IMR-90 (cell line): Measurements from ENCODE around the gene CACNA1G. TPM values are rescaled to one million over a fixed set of nuclear protein-coding genes. Genes with fewer than 3 reads are reported as not detected.

Experiments
- ATAC-seq: fragments of 200-7000 bp; cut with Tn5 transposase; 2 replicates; pipeline ENCODE4 v1.9.1; 2020; ENCODE audit warnings: low read depth, mild to moderate bottlenecking, moderate library complexity
- BruUV-seq: library from RNA; stranded (reverse); fragments of 400-500 nt; replicated peaks from 2 replicates; lab custom pipeline; 2021; lab: Mats Ljungman, UMichigan
- CTCF ChIA-PET: fragments of 300-600 bp; formaldehyde crosslinking; extraction: SDS; loops from one replicate; lab custom pipeline; 2021; ENCODE audit warnings: antibody characterized with exemption; lab: Yijun Ruan, JAX
- POLR2A ChIA-PET: fragments of 300-600 bp; sonication (Branson Sonifier 250); formaldehyde crosslinking; loops from one replicate; lab custom pipeline; 2022; ENCODE audit warnings: antibody characterized with exemption; ENCODE audit not compliant: unreplicated experiment; lab: Charles Lee
- DNase-seq: peaks from one replicate; pipeline ENCODE4 v3.0.0; 2013
- H2AFZ ChIP-seq: replicated peaks from 2 replicates; pipeline ENCODE3; 2013; ENCODE audit warnings: low read length, mild to moderate bottlenecking; ENCODE audit not compliant: poor library complexity
- H2AK5ac ChIP-seq: 2 replicates; pipeline ENCODE4 v1.6.1; 2013; ENCODE audit warnings: low read depth, low read length, inconsistent platforms
- H2AK9ac ChIP-seq: replicated peaks from 2 replicates; pipeline ENCODE3; 2013; ENCODE audit warnings: mild to moderate bottlenecking, low read depth, low read length, moderate library complexity; ENCODE audit not compliant: poor library complexity
- H2BK120ac ChIP-seq: 2 replicates; pipeline ENCODE4 v1.6.1; 2013; ENCODE audit warnings: low read depth, low read length, inconsistent platforms
- H2BK15ac ChIP-seq: 3 replicates; pipeline ENCODE4 v1.6.1; 2013; ENCODE audit warnings: low read depth, low read length, inconsistent platforms
- H2BK20ac ChIP-seq: 2 replicates; pipeline ENCODE4 v1.6.1; 2013; ENCODE audit warnings: low read depth, mild to moderate bottlenecking, inconsistent platforms, low read length, moderate library complexity
- H2BK5ac ChIP-seq: 2 replicates; pipeline ENCODE4 v1.6.1; 2013; ENCODE audit warnings: mild to moderate bottlenecking, low read depth, low read length, inconsistent platforms; ENCODE audit not compliant: poor library complexity, severe bottlenecking
- H3K14ac ChIP-seq: replicated peaks from 2 replicates; pipeline ENCODE4 v1.6.1; 2013; ENCODE audit warnings: low read depth, low read length, inconsistent platforms
- H3K18ac ChIP-seq: 2 replicates; pipeline ENCODE4 v1.6.1; 2013; ENCODE audit warnings: low read depth, low read length, control low read depth
- H3K23ac ChIP-seq: 2 replicates; pipeline ENCODE4 v1.6.1; 2013; ENCODE audit warnings: low read depth, low read length, inconsistent platforms
- H3K27ac ChIP-seq: 2 replicates; pipeline ENCODE4 v1.5.1; 2013; ENCODE audit warnings: mild to moderate bottlenecking, control low read depth, low read length; ENCODE audit not compliant: insufficient read depth
- H3K27me3 ChIP-seq: 2 replicates; pipeline ENCODE4 v1.6.1; 2013; ENCODE audit warnings: low read length; ENCODE audit not compliant: control insufficient read depth, insufficient read depth
- H3K36me3 ChIP-seq: 2 replicates; pipeline ENCODE4 v1.6.1; 2013; ENCODE audit warnings: low read length, mixed read lengths; ENCODE audit not compliant: control insufficient read depth, insufficient read depth
- H3K4ac ChIP-seq: 2 replicates; pipeline ENCODE4 v1.6.1; 2013; ENCODE audit warnings: low read depth, low read length, inconsistent platforms
- H3K4me1 ChIP-seq: 2 replicates; pipeline ENCODE4 v1.6.1; 2013; ENCODE audit warnings: low read length, mixed read lengths; ENCODE audit not compliant: control insufficient read depth, insufficient read depth
- H3K4me2 ChIP-seq: 2 replicates; pipeline ENCODE4 v1.6.1; 2013; ENCODE audit warnings: low read depth, mild to moderate bottlenecking, control low read depth, low read length, moderate library complexity
- H3K4me3 ChIP-seq: 2 replicates; pipeline ENCODE4 v1.5.1; 2013; ENCODE audit warnings: low read depth, mild to moderate bottlenecking, control low read depth, low read length, moderate library complexity; ENCODE audit not compliant: insufficient read depth
- H3K56ac ChIP-seq: 2 replicates; pipeline ENCODE4 v1.6.1; 2013; ENCODE audit warnings: low read length, inconsistent platforms; ENCODE audit not compliant: insufficient read depth; ENCODE audit errors: extremely low read depth
- H3K79me1 ChIP-seq, 2 experiments: 2 replicates each; pipeline ENCODE4 v1.6.1; 2013; ENCODE audit warnings: low read length in 2 of 2, inconsistent platforms in 1 of 2, low read depth in 1 of 2
- H3K9ac ChIP-seq: 2 replicates; pipeline ENCODE4 v1.6.1; 2013; ENCODE audit warnings: low read depth, low read length, control low read depth
- H3K9me1 ChIP-seq: 2 replicates; pipeline ENCODE4 v1.6.1; 2013; ENCODE audit warnings: low read length, inconsistent platforms; ENCODE audit not compliant: insufficient read depth
- H3K9me3 ChIP-seq: 2 replicates; pipeline ENCODE4 v1.6.1; 2013; ENCODE audit warnings: low read length; ENCODE audit not compliant: control insufficient read depth, insufficient read depth
- H4K20me1 ChIP-seq: 2 replicates; pipeline ENCODE4 v1.6.1; 2013; ENCODE audit warnings: low read length, inconsistent platforms; ENCODE audit not compliant: insufficient read depth
- H4K5ac ChIP-seq: 2 replicates; pipeline ENCODE4 v1.6.1; 2013; ENCODE audit warnings: mild to moderate bottlenecking, low read depth, low read length, control low read depth
- H4K8ac ChIP-seq, 2 experiments: 2 replicates each; pipeline ENCODE4 v1.6.1; 2013; ENCODE audit warnings: low read depth in 2 of 2, low read length in 2 of 2, control low read depth in 1 of 2, inconsistent platforms in 1 of 2
- H4K91ac ChIP-seq: 2 replicates; pipeline ENCODE4 v1.6.1; 2013; ENCODE audit warnings: low read depth, low read length, inconsistent platforms; ENCODE audit not compliant: insufficient read depth
- MXI1 ChIP-seq: IDR thresholded peaks from 2 replicates; pipeline ENCODE4 v1.6.1; 2012; ENCODE audit warnings: low read depth, mild to moderate bottlenecking, low read length, moderate library complexity, borderline replicate concordance
- NFE2L2 ChIP-seq: fragments of 150-350 bp; IDR thresholded peaks from 2 replicates; pipeline ENCODE4 v1.6.1; 2016; ENCODE audit warnings: low read depth, mild to moderate bottlenecking, low read length
- RAD21 ChIP-seq: IDR thresholded peaks from 2 replicates; pipeline ENCODE4 v1.6.1; 2012; ENCODE audit warnings: low read length, improper control_type of control experiment
- RCOR1 ChIP-seq: IDR thresholded peaks from 2 replicates; pipeline ENCODE4 v1.6.1; 2012; ENCODE audit warnings: mild to moderate bottlenecking, low read length, improper control_type of control experiment; ENCODE audit not compliant: insufficient replicate concordance
- RFX5 ChIP-seq: IDR thresholded peaks from 2 replicates; pipeline ENCODE4 v1.8.0; 2012; ENCODE audit warnings: low read depth, mild to moderate bottlenecking, low read length, moderate library complexity
- USF2 ChIP-seq: fragments of 150-350 bp; IDR thresholded peaks from 2 replicates; pipeline ENCODE4 v1.6.1; 2017; ENCODE audit warnings: mild to moderate bottlenecking, antibody characterized with exemption, low read length, low read depth
- WGBS, 2 experiments: methylation state at CpG; one replicate each; pipeline versions ENCODE4 v1.1.5 to v1.1.7; 2013; ENCODE audit warnings: missing lambda C conversion rate in 2 of 2; ENCODE audit not compliant: insufficient read length in 1 of 2; ENCODE audit errors: extremely low coverage in 2 of 2; 5-methylcytosine and 5-hydroxymethylcytosine counted together
- dilution Hi-C: fragments of 300-500 bp; cut with HindIII; formaldehyde crosslinking; loops from one replicate; pipeline ENCODE4 v1.14.3; 2018; ENCODE audit warnings: low sequenced_read_pairs; ENCODE audit not compliant: unreplicated experiment
- in situ Hi-C: fragments of 300-500 bp; cut with MboI; formaldehyde crosslinking; loops from 3 replicates; pipeline ENCODE4 v1.14.3; 2019; ENCODE audit warnings: low sequenced_read_pairs, inconsistent platforms, mixed read lengths
- intact Hi-C: fragments of 100-400 bp; cut with micrococcal nuclease; formaldehyde crosslinking; loops from 2 replicates; pipeline ENCODE4 v1.10.0; 2022
- polyA plus RNA-seq, 3 experiments: library from polyadenylated mRNA; depleted of rRNA; stranded (reverse); fragments of >200 nt; gene quantifications; 2 replicates each; pipeline ENCODE4 v1.2.3, GENCODE V29; 2012; ENCODE audit warnings: low replicate concordance in 1 of 3
- total RNA-seq: library from RNA; depleted of rRNA; stranded (reverse); fragments of >200 nt; gene quantifications from 2 replicates; pipeline ENCODE4 v1.2.3, GENCODE V29; 2012

CACNA1G gene
- total and polyA plus RNA-seq, 2 of the 4 experiments (the other 2 are of a cell fraction): under 0.01 to 0.03 TPM

- Histone ChIP-seq H4K8ac (no peak overlapping the region), H4K5ac (no peak overlapping the region), H2BK120ac (no peak overlapping the region), H4K91ac (no peak overlapping the region), H3K27ac (no peak overlapping the region), H3K18ac (no peak overlapping the region), H3K4ac (no peak overlapping the region), H3K4me3 (no peak overlapping the region), H3K9me3 (no peaks in the 10 kb centered on the region), H2AK5ac (no peak overlapping the region), H3K27me3 (peaks cover 20% of the 10 kb centered on the region), H3K14ac (no peak overlapping the region), H2AFZ (no peak overlapping the region), H2AK9ac (no peak overlapping the region), H2BK20ac (no peak overlapping the region), H3K79me1 (no peaks in the 10 kb centered on the region), H3K4me2 (no peak overlapping the region), H3K9ac (no peak overlapping the region), H3K56ac (no peak overlapping the region), H3K4me1 (no peaks in the 10 kb centered on the region), H3K9me1 (no peaks in the 10 kb centered on the region), H4K20me1 (no peaks in the 10 kb centered on the region), H3K36me3 (no peaks in the 10 kb centered on the region), H2BK5ac (no peak overlapping the region), H3K23ac (0 out of 2 replicates have a peak overlapping the region, but pooled peaks have one; percentile 40), H2BK15ac (no peak overlapping the region)
- ChIA-PET POLR2A (no interaction called here), CTCF (no interaction called here)
- in situ Hi-C loops: no loop called here
- intact Hi-C loops: no loop called here
- BruUV-seq: no TSS peak
- ATAC-seq: 0 out of 2 replicates have a peak, but pooled peaks have one; percentile 25
- no CpG with 5 or more reads among the region's 2 CpGs for WGBS, 2 experiments
- DNase-seq: no peak
- no peak for TF ChIP-seq RCOR1
- no peak for TF ChIP-seq NFE2L2
- no peak for TF ChIP-seq RFX5
- no peak for TF ChIP-seq MXI1
- no peak for TF ChIP-seq RAD21
- no peak for TF ChIP-seq USF2
- dilution Hi-C loops: no loop called here
Measured at GRCh38 chr17:50520483-50520882, 40.0 kb upstream of the CACNA1G start.
